ENCODE results near the gene RAB17.

The RAB17 gene

GRCh38 chr2:237577458-237577857 lies 13.1 kb downstream of the RAB17 start:
- no peak for TF ChIP-seq MYC (IDR thresholded peaks at IDR 0.05; ENCODE audit: low read depth, low read length)
- no peak for TF ChIP-seq POLR2A (IDR thresholded peaks at IDR 0.05; ENCODE audit: extremely low read depth, insufficient read length)
- no peak for TF ChIP-seq CTCF (IDR thresholded peaks at IDR 0.05; ENCODE audit: low read depth, low read length)
- TF ChIP-seq MAX (IDR thresholded peaks at IDR 0.05; ENCODE audit: low read depth, low read length): no peak
- no peak for DNase-seq (ENCODE audit: low read depth)
- no peak overlapping the region for H3K4me3 ChIP-seq (ENCODE audit: low read depth, low read length)

GRCh38 chr2:237576974-237577373 lies 13.6 kb downstream of the RAB17 start:
- no peak overlapping the region for H3K4me3 ChIP-seq (ENCODE audit: low read depth, low read length)
- TF ChIP-seq MAX (IDR thresholded peaks at IDR 0.05; ENCODE audit: low read depth, low read length) (no peak), CTCF (IDR thresholded peaks at IDR 0.05; ENCODE audit: low read depth, low read length) (no peak), MYC (IDR thresholded peaks at IDR 0.05; ENCODE audit: low read depth, low read length) (no peak), POLR2A (IDR thresholded peaks at IDR 0.05; ENCODE audit: extremely low read depth, insufficient read length) (no peak)
- DNase-seq (ENCODE audit: low read depth): no peak

GRCh38 chr2:237575869-237576862 lies 14.4 kb downstream of the RAB17 start:
- TF ChIP-seq MAX (IDR thresholded peaks at IDR 0.05; ENCODE audit: low read depth, low read length): no peak
- no peak for TF ChIP-seq CTCF (IDR thresholded peaks at IDR 0.05; ENCODE audit: low read depth, low read length)
- no peak for TF ChIP-seq POLR2A (IDR thresholded peaks at IDR 0.05; ENCODE audit: extremely low read depth, insufficient read length)
- no peak for TF ChIP-seq MYC (IDR thresholded peaks at IDR 0.05; ENCODE audit: low read depth, low read length)
- no peak for DNase-seq (ENCODE audit: low read depth)
- no peak overlapping the region for H3K4me3 ChIP-seq (ENCODE audit: low read depth, low read length)

GRCh38 chr2:237574894-237575868 lies 15.4 kb downstream of the RAB17 start:
- DNase-seq (ENCODE audit: low read depth): no peak
- TF ChIP-seq POLR2A (IDR thresholded peaks at IDR 0.05; ENCODE audit: extremely low read depth, insufficient read length): no peak
- no peak for TF ChIP-seq CTCF (IDR thresholded peaks at IDR 0.05; ENCODE audit: low read depth, low read length)
- TF ChIP-seq MYC (IDR thresholded peaks at IDR 0.05; ENCODE audit: low read depth, low read length): no peak
- no peak for TF ChIP-seq MAX (IDR thresholded peaks at IDR 0.05; ENCODE audit: low read depth, low read length)
- no peak overlapping the region for H3K4me3 ChIP-seq (ENCODE audit: low read depth, low read length)

- H3K4me3 ChIP-seq (ENCODE audit: low read depth, low read length): no peak overlapping the region
- TF ChIP-seq MYC (IDR thresholded peaks at IDR 0.05; ENCODE audit: low read depth, low read length): no peak
- TF ChIP-seq MAX (IDR thresholded peaks at IDR 0.05; ENCODE audit: low read depth, low read length): no peak
- no peak for TF ChIP-seq POLR2A (IDR thresholded peaks at IDR 0.05; ENCODE audit: extremely low read depth, insufficient read length)
- TF ChIP-seq CTCF (IDR thresholded peaks at IDR 0.05; ENCODE audit: low read depth, low read length): no peak
- DNase-seq (ENCODE audit: low read depth): no peak
Measured at GRCh38 chr2:237574467-237574866, 16.1 kb downstream of the RAB17 start.
